Measurements from ENCODE around the gene CYGB. TPM values are rescaled to one million over a fixed set of nuclear protein-coding genes. Genes with fewer than 3 reads are reported as not detected.

The CYGB gene
- total and polyA plus RNA-seq, 2 of the 13 experiments (the other 11 are each of a cell fraction or from before 2014, with no cell fraction given): 18.9 to 27.1 TPM

DNA sequence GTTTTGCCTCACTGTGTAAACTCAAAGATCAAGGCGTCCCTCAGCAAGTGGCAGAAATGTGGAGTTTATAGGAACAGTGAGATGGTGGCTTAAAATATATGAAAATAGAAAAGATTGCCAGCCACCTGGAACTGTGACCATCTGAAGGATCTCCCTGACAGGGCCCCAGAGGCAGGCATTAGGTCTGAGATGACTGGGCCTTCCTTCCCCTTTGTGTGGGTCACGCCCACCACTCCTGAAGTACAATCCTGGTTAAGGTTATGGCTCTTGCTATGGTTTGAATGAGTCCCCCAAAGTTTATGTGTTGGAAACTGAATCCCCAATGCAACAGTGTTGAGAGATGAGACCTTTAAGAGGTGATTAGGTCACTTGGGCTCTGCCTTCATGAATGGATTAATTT lies 41.8 kb upstream of the CYGB start:
- Histone ChIP-seq H3K27me3 (ENCODE audit: control insufficient read depth in 1 of 2, insufficient read depth in 2 of 2, low read length in 2 of 2) (peaks cover 2 to 8% of the 10 kb centered on the region in 2 experiments; a peak in 4 of 5 replicates), H3K27ac (ENCODE audit: extremely low read length, insufficient read depth, low read length) (no peak overlapping the region), H3K4me1 (ENCODE audit: insufficient read depth, low read length) (peaks cover 24% of the 10 kb centered on the region), H3K79me2 (ENCODE audit: insufficient read depth, low read length) (no peaks in the 10 kb centered on the region), H4K20me1 (ENCODE audit: insufficient read depth, low read length) (no peaks in the 10 kb centered on the region), H3K36me3 (replicated peaks in 1 of 2; ENCODE audit: control insufficient read depth in 1 of 2, insufficient read depth in 2 of 2, low read length in 2 of 2) (no peaks in the 10 kb centered on the region), H2AFZ (ENCODE audit: low read length) (no peak overlapping the region), H3K9ac (ENCODE audit: insufficient read depth, low read depth, low read length) (no peak overlapping the region), H3K4me3 (replicated peaks in 1 of 3; ENCODE audit: insufficient read depth in 1 of 3, low read depth in 2 of 3, low read length in 3 of 3) (no peak overlapping the region), H3K4me2 (ENCODE audit: low read depth, low read length) (no peak overlapping the region), H3K9me3 (ENCODE audit: low read length) (no peaks in the 10 kb centered on the region)
- in situ Hi-C loops (cut with HindIII; ENCODE audit: extremely low pct_ligation_motif_present, low pct_unique_long_range_greater_than_20kb): no loop called here
- intact Hi-C loops (cut with micrococcal nuclease; ENCODE audit: unreplicated experiment): no loop called here
- no peak for FAIRE-seq
- no peak for ATAC-seq
- no TSS peak for BruUV-seq (replicated peaks)
- 86% methylated on average over 2 of the region's 2 CpGs for WGBS (ENCODE audit: low lambda C conversion rate)
- ChIA-PET CTCF (ENCODE audit: low intra/inter-chr PET ratio, low total read pairs) (no interaction called here), POLR2A (no interaction called here)
- DNase-seq (ENCODE audit: low spot score): no peak
- TF ChIP-seq ZSCAN9 (CRISPR knock-in tag; IDR thresholded peaks at IDR 0.05; ENCODE audit: borderline replicate concordance) (no peak), HNRNPUL1 (IDR thresholded peaks at IDR 0.05; ENCODE audit: low read depth, low read length) (no peak), JUN (CRISPR knock-in tag; IDR thresholded peaks at IDR 0.05) (no peak), ATF1 (CRISPR knock-in tag; IDR thresholded peaks at IDR 0.05) (no peak), ZNF501 (CRISPR knock-in tag; IDR thresholded peaks at IDR 0.05) (no peak), POLR2A (IDR thresholded peaks at IDR 0.05; ENCODE audit: insufficient read depth in 1 of 2, low read depth in 2 of 2, low read length in 2 of 2) (no peak), ZNF10 (CRISPR knock-in tag; IDR thresholded peaks at IDR 0.05; ENCODE audit: borderline replicate concordance, low read depth) (no peak), SMARCC2 (IDR thresholded peaks at IDR 0.05) (no peak), KDM5A (IDR thresholded peaks at IDR 0.05; ENCODE audit: borderline replicate concordance, low read length) (no peak), ZNF180 (CRISPR knock-in tag; IDR thresholded peaks at IDR 0.05; ENCODE audit: borderline replicate concordance, low read depth) (no peak)
- TF ChIP-seq, protein P1, sequence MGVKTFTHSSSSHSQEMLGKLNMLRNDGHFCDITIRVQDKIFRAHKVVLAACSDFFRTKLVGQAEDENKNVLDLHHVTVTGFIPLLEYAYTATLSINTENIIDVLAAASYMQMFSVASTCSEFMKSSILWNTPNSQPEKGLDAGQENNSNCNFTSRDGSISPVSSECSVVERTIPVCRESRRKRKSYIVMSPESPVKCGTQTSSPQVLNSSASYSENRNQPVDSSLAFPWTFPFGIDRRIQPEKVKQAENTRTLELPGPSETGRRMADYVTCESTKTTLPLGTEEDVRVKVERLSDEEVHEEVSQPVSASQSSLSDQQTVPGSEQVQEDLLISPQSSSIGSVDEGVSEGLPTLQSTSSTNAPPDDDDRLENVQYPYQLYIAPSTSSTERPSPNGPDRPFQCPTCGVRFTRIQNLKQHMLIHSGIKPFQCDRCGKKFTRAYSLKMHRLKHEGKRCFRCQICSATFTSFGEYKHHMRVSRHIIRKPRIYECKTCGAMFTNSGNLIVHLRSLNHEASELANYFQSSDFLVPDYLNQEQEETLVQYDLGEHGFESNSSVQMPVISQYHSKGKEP (CRISPR knock-in tag; IDR thresholded peaks at IDR 0.05): no peak
- TF ChIP-seq, protein P2, sequence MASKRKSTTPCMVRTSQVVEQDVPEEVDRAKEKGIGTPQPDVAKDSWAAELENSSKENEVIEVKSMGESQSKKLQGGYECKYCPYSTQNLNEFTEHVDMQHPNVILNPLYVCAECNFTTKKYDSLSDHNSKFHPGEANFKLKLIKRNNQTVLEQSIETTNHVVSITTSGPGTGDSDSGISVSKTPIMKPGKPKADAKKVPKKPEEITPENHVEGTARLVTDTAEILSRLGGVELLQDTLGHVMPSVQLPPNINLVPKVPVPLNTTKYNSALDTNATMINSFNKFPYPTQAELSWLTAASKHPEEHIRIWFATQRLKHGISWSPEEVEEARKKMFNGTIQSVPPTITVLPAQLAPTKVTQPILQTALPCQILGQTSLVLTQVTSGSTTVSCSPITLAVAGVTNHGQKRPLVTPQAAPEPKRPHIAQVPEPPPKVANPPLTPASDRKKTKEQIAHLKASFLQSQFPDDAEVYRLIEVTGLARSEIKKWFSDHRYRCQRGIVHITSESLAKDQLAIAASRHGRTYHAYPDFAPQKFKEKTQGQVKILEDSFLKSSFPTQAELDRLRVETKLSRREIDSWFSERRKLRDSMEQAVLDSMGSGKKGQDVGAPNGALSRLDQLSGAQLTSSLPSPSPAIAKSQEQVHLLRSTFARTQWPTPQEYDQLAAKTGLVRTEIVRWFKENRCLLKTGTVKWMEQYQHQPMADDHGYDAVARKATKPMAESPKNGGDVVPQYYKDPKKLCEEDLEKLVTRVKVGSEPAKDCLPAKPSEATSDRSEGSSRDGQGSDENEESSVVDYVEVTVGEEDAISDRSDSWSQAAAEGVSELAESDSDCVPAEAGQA (IDR thresholded peaks at IDR 0.05; ENCODE audit: low read depth): no peak
- TF ChIP-seq, protein P2 (CRISPR knock-in tag; IDR thresholded peaks at IDR 0.05; ENCODE audit: borderline replicate concordance): no peak
- TF ChIP-seq, protein P3, sequence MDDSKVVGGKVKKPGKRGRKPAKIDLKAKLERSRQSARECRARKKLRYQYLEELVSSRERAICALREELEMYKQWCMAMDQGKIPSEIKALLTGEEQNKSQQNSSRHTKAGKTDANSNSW (CRISPR knock-in tag; IDR thresholded peaks at IDR 0.05; ENCODE audit: borderline replicate concordance): no peak
- TF ChIP-seq, protein P4, sequence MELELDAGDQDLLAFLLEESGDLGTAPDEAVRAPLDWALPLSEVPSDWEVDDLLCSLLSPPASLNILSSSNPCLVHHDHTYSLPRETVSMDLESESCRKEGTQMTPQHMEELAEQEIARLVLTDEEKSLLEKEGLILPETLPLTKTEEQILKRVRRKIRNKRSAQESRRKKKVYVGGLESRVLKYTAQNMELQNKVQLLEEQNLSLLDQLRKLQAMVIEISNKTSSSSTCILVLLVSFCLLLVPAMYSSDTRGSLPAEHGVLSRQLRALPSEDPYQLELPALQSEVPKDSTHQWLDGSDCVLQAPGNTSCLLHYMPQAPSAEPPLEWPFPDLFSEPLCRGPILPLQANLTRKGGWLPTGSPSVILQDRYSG (CRISPR knock-in tag; IDR thresholded peaks at IDR 0.05): no peak
- TF ChIP-seq, protein P5, sequence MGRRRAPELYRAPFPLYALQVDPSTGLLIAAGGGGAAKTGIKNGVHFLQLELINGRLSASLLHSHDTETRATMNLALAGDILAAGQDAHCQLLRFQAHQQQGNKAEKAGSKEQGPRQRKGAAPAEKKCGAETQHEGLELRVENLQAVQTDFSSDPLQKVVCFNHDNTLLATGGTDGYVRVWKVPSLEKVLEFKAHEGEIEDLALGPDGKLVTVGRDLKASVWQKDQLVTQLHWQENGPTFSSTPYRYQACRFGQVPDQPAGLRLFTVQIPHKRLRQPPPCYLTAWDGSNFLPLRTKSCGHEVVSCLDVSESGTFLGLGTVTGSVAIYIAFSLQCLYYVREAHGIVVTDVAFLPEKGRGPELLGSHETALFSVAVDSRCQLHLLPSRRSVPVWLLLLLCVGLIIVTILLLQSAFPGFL (CRISPR knock-in tag; IDR thresholded peaks at IDR 0.05): no peak
